ENCODE data around the gene CALHM1. TPM values are rescaled to one million over a fixed set of nuclear protein-coding genes. Genes with fewer than 3 reads are reported as not detected.

Gene CALHM1
- total and polyA plus RNA-seq, 4 donors = not detected

DNA sequence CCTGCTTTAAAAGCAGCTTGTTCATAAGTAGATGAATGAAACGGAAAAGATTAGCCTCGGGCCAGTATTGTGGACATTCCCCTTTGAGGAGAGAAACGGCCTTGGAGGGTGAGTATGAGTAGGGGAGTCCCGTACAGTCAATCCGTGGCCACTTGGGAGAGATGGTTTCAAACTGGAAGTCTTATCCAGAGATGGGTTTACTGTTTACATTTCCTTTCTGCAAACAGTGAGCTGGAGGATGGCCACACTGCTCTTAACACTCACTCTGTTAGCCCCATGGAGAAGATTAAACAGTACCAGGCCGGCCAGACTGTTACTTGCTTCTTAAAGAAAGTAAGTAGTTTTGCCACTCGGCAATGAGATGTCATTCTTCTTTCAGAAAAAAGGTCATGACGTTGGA, 26.8 kb downstream of the CALHM1 start:
- no peak for DNase-seq (ENCODE audit: low spot score)
- Histone ChIP-seq H3K27me3 (ENCODE audit: control insufficient read depth in 4 of 4, insufficient read depth in 4 of 4, low read length in 3 of 4) (no peaks in the 10 kb centered on the region), H3K9ac (ENCODE audit: low read depth in 1 of 2, low read length in 2 of 2) (no peak overlapping the region), H3K4me1 (ENCODE audit: control insufficient read depth in 4 of 4, insufficient read depth in 4 of 4, low read length in 3 of 4) (peaks cover 0 to 4% (median 0%) of the 10 kb centered on the region in 4 donors), H3K36me3 (ENCODE audit: control insufficient read depth in 4 of 4, insufficient read depth in 3 of 4, low read depth in 1 of 4, low read length in 3 of 4) (peaks cover 6 to 63% (median 32%) of the 10 kb centered on the region in 4 donors), H3K27ac (ENCODE audit: low read depth in 1 of 2, low read length in 2 of 2) (no peak overlapping the region), H3K4me3 (ENCODE audit: low read depth in 1 of 3, low read length in 3 of 3) (no peak overlapping the region), H3K9me3 (ENCODE audit: control insufficient read depth in 4 of 4, low read length in 3 of 4) (no peaks in the 10 kb centered on the region)
- TF ChIP-seq, protein P1, sequence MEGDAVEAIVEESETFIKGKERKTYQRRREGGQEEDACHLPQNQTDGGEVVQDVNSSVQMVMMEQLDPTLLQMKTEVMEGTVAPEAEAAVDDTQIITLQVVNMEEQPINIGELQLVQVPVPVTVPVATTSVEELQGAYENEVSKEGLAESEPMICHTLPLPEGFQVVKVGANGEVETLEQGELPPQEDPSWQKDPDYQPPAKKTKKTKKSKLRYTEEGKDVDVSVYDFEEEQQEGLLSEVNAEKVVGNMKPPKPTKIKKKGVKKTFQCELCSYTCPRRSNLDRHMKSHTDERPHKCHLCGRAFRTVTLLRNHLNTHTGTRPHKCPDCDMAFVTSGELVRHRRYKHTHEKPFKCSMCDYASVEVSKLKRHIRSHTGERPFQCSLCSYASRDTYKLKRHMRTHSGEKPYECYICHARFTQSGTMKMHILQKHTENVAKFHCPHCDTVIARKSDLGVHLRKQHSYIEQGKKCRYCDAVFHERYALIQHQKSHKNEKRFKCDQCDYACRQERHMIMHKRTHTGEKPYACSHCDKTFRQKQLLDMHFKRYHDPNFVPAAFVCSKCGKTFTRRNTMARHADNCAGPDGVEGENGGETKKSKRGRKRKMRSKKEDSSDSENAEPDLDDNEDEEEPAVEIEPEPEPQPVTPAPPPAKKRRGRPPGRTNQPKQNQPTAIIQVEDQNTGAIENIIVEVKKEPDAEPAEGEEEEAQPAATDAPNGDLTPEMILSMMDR (IDR thresholded peaks at IDR 0.05; ENCODE audit: low read depth, low read length, missing input control) = no peak
- TF ChIP-seq, protein P2, sequence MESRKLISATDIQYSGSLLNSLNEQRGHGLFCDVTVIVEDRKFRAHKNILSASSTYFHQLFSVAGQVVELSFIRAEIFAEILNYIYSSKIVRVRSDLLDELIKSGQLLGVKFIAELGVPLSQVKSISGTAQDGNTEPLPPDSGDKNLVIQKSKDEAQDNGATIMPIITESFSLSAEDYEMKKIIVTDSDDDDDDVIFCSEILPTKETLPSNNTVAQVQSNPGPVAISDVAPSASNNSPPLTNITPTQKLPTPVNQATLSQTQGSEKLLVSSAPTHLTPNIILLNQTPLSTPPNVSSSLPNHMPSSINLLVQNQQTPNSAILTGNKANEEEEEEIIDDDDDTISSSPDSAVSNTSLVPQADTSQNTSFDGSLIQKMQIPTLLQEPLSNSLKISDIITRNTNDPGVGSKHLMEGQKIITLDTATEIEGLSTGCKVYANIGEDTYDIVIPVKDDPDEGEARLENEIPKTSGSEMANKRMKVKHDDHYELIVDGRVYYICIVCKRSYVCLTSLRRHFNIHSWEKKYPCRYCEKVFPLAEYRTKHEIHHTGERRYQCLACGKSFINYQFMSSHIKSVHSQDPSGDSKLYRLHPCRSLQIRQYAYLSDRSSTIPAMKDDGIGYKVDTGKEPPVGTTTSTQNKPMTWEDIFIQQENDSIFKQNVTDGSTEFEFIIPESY (IDR thresholded peaks at IDR 0.05) = no peak
- no peak for TF ChIP-seq FOXA1 (IDR thresholded peaks at IDR 0.05)
- TF ChIP-seq YY1 (IDR thresholded peaks at IDR 0.05) = no peak
- no peak for TF ChIP-seq HNF4G (IDR thresholded peaks at IDR 0.05)
- no peak for TF ChIP-seq RXRA (IDR thresholded peaks at IDR 0.05)
- TF ChIP-seq MAX (IDR thresholded peaks at IDR 0.05) = no peak
- WGBS = 72% methylated on average over 8 of the region's 8 CpGs

- peaks cover 0 to 4% (median 0%) of the 10 kb centered on the region in 4 donors for H3K4me1 ChIP-seq (ENCODE audit: control insufficient read depth in 4 of 4, insufficient read depth in 4 of 4, low read length in 3 of 4)
- peaks cover 7 to 62% (median 31%) of the 10 kb centered on the region in 4 donors for H3K36me3 ChIP-seq (ENCODE audit: control insufficient read depth in 4 of 4, insufficient read depth in 3 of 4, low read depth in 1 of 4, low read length in 3 of 4)
- no peak for DNase-seq (ENCODE audit: low spot score)
- TF ChIP-seq RAD21 (IDR thresholded peaks at IDR 0.05) = no peak
- TF ChIP-seq YY1 (IDR thresholded peaks at IDR 0.05) = no peak
- no peak for TF ChIP-seq NR2F2 (IDR thresholded peaks at IDR 0.05)
- no peak for TF ChIP-seq TAF1 (conservative IDR thresholded peaks at IDR 0.05)
- TF ChIP-seq RXRA (IDR thresholded peaks at IDR 0.05) = no peak
- TF ChIP-seq, protein P2 (IDR thresholded peaks at IDR 0.05) = no peak
- no peak for TF ChIP-seq REST (IDR thresholded peaks at IDR 0.05)
- TF ChIP-seq, protein P3, sequence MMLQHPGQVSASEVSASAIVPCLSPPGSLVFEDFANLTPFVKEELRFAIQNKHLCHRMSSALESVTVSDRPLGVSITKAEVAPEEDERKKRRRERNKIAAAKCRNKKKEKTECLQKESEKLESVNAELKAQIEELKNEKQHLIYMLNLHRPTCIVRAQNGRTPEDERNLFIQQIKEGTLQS (IDR thresholded peaks at IDR 0.05) = no peak
- no peak for TF ChIP-seq MAX (IDR thresholded peaks at IDR 0.05)
- no peak for TF ChIP-seq GABPA (IDR thresholded peaks at IDR 0.05 in 1 of 2, conservative IDR thresholded peaks at IDR 0.05 in 1 of 2)
- TF ChIP-seq, protein P1 (IDR thresholded peaks at IDR 0.05; ENCODE audit: low read depth, low read length, missing input control) = no peak
- no peak for TF ChIP-seq JUND (IDR thresholded peaks at IDR 0.05)
- TF ChIP-seq HNF4G (IDR thresholded peaks at IDR 0.05) = no peak
- no peak for TF ChIP-seq SP1 (IDR thresholded peaks at IDR 0.05)
- no peak for TF ChIP-seq EGR1 (IDR thresholded peaks at IDR 0.05; ENCODE audit: low read depth in 2 of 2)
- no peak for TF ChIP-seq HNF4A (conservative IDR thresholded peaks at IDR 0.05)
- no peak for TF ChIP-seq FOXA1 (IDR thresholded peaks at IDR 0.05)
- TF ChIP-seq FOXA2 (IDR thresholded peaks at IDR 0.05) = no peak
- H3K9me3 ChIP-seq (ENCODE audit: control insufficient read depth in 4 of 4, low read length in 3 of 4) = no peaks in the 10 kb centered on the region
- WGBS = 93% methylated on average over 5 of the region's 5 CpGs
- H3K27ac ChIP-seq (ENCODE audit: low read depth in 1 of 2, low read length in 2 of 2) = no peak overlapping the region
- no peak overlapping the region for H3K4me3 ChIP-seq (ENCODE audit: low read depth in 1 of 3, low read length in 3 of 3)
- H3K27me3 ChIP-seq (ENCODE audit: control insufficient read depth in 4 of 4, insufficient read depth in 4 of 4, low read length in 3 of 4) = no peaks in the 10 kb centered on the region
- no peak overlapping the region for H3K9ac ChIP-seq (ENCODE audit: low read depth in 1 of 2, low read length in 2 of 2)
Measured at GRCh38 chr10:103429647-103430046, 29.1 kb downstream of the CALHM1 start.
